ELF-1 (cell line): Measurements from ENCODE around the gene EFNB2.

Source experiments
- DNase-seq: peaks from one replicate; pipeline ENCODE4 v3.0.0-alpha.2; 2016; ENCODE audit warnings: low read depth, low spot score

EFNB2 gene

GRCh38 chr13:106535552-106536243, at the start of gene EFNB2:
Gene EFNB2, minus strand, starts transcription at chr13:106535662. Its CDS starts 698 bp downstream, at chr13:106534964.
- DNase-seq, result peak; percentile 97

GRCh38 chr13:106581225-106581624, 45.8 kb upstream of the EFNB2 start:
- no peak for DNase-seq

GRCh38 chr13:106575896-106576295, 40.4 kb upstream of the EFNB2 start:
- DNase-seq, result no peak

GRCh38 chr13:106573868-106574267, 38.4 kb upstream of the EFNB2 start:
- DNase-seq, result no peak

GRCh38 chr13:106573284-106573846, 37.9 kb upstream of the EFNB2 start:
- no peak for DNase-seq

- DNase-seq, result peak; percentile 97
Observed at GRCh38 chr13:106570299-106570852, 34.9 kb upstream of the EFNB2 start.

GRCh38 chr13:106569233-106570095, 34.0 kb upstream of the EFNB2 start:
- DNase-seq, result no peak

GRCh38 chr13:106568299-106569003, 33.0 kb upstream of the EFNB2 start:
- no peak for DNase-seq

- DNase-seq, result peak; percentile 95
Observed at GRCh38 chr13:106567474-106568298, 32.2 kb upstream of the EFNB2 start, which contains the start of gene ARGLU1. Gene ARGLU1, minus strand, starts transcription at chr13:106568137. Its CDS starts 218 bp downstream, at chr13:106567919.

- DNase-seq, result peak; percentile 64
Observed at GRCh38 chr13:106566641-106567473, 31.4 kb upstream of the EFNB2 start.

- no peak for DNase-seq
Observed at GRCh38 chr13:106565127-106565775, 29.8 kb upstream of the EFNB2 start.

- DNase-seq, result no peak
Observed at GRCh38 chr13:106562301-106562700, 26.8 kb upstream of the EFNB2 start.

GRCh38 chr13:106561551-106562170, 26.2 kb upstream of the EFNB2 start:
- peak; percentile 12 for DNase-seq

- DNase-seq, result no peak
Observed at GRCh38 chr13:106560821-106561220, 25.4 kb upstream of the EFNB2 start.

- no peak for DNase-seq
Observed at GRCh38 chr13:106558527-106558926, 23.1 kb upstream of the EFNB2 start.

GRCh38 chr13:106555631-106556328, 20.3 kb upstream of the EFNB2 start:
- no peak for DNase-seq

- DNase-seq, result no peak
Observed at GRCh38 chr13:106551751-106552150, 16.3 kb upstream of the EFNB2 start.

- no peak for DNase-seq
Observed at GRCh38 chr13:106551350-106551749, 15.9 kb upstream of the EFNB2 start.
